ENCODE results near the gene APLF. TPM values are rescaled to one million over a fixed set of nuclear protein-coding genes. Genes with fewer than 3 reads are reported as not detected.
A peak's percentile ranks its signal among the peaks of the same experiment; 100 is the strongest.

APLF gene
- total RNA-seq, 2 experiments from 2014 or later: 6.1 to 7.6 TPM

DNA sequence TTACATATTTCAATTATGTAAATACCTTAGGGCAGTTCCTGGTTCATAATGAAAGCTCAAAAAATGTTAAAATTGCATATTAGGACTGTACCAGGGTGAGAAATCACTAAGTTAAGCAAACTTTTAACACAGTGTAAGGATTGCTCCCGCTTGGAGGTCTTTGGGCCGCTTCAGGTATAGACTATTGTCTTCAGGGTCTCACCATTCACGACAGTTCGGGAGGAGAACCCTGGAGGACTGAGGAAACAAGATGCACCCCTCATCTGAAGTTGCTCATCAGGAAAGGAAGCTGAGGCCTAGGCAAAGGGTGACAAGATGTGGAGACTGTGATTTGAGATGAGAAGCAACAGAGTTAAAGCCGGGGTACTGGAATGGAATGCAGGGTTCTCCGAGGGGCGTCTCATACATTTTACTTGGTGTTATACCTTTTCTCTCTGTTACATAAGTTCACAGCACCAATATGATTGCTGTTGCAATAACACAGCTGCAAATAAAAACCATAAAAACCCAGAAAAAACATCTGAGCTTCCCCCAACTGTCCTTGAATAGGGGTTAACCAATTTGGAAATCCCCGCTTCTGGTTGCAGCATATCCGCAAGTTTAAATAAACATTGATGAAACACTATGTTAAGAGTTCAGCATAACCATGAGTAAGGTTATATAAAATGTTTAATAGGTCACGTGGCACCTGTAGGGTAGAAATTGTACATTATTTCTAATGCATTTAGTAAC lies 40.4 kb upstream of the APLF start:
- CTCF ChIA-PET (ENCODE audit: unreplicated experiment): no interaction called here
- peaks cover 64% of the 10 kb centered on the region for H3K4me1 ChIP-seq (ENCODE audit: insufficient read depth, low read length, poor library complexity, severe bottlenecking)
- POLR2A ChIA-PET: interaction anchor here (0.5 to 7.6 kb wide), 8 partner anchors 9 to 220 kb away, joined by 4 to 103 read pairs (median 6); no protein-coding TSS in a partner anchor

DNA sequence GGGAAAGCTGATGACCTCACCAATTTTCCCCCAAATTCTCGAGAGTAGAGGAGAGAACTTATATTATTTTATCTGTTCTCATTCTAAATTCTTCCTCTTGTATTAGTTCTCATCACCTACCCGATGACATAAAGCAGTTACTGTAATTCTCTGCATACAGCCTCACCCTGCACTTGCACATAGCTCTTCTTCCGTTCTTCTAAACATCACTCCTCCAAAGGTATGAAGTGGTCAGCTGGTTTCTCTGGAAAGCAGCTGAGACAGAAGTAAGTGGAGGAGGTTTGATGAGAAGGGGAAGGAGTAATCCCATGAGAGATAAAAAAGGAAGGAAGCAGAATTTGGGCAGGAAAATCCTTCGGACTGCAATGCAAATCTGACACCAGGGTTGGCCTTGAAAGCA lies 39.3 kb upstream of the APLF start:
- peaks cover 10% of the 10 kb centered on the region; the same call in 1 of the 2 replicates for H3K9me3 ChIP-seq (ENCODE audit: low read length)
- intact Hi-C loops (cut with micrococcal nuclease; ENCODE audit: unreplicated experiment): no loop called here
- H2AFZ ChIP-seq (ENCODE audit: low read length): peak overlapping the region; percentile 93; the same call in 1 of the 2 replicates
- peak overlapping the region; percentile 88 for H3K27ac ChIP-seq (ENCODE audit: low read depth, low read length, poor library complexity, severe bottlenecking)
- ChIA-PET CTCF (ENCODE audit: unreplicated experiment) (interaction anchor here (0.8 kb wide), 1 partner anchor 10 kb away, joined by 3 read pairs; no protein-coding TSS in a partner anchor), POLR2A (interaction anchor here (0.6 to 7.6 kb wide), 8 partner anchors 8 to 1698 kb away, joined by 3 to 103 read pairs (median 6); partner anchors contain the start of gene ARHGAP25)
- peaks cover 6% of the 10 kb centered on the region; the same call in 1 of the 2 replicates for H3K36me3 ChIP-seq (ENCODE audit: insufficient read depth, low read length)
- DNase-seq (ENCODE audit: low spot score): no peak
- H3K4me2 ChIP-seq (ENCODE audit: low read length): peak overlapping the region; percentile 62
- H4K20me1 ChIP-seq (ENCODE audit: insufficient read depth, low read length): no peaks in the 10 kb centered on the region
- peaks cover 59% of the 10 kb centered on the region for H3K4me1 ChIP-seq (ENCODE audit: insufficient read depth, low read length, poor library complexity, severe bottlenecking)
- H3K4me3 ChIP-seq (ENCODE audit: low read depth, low read length, poor library complexity, severe bottlenecking): no peak overlapping the region
- TF ChIP-seq, protein P1, sequence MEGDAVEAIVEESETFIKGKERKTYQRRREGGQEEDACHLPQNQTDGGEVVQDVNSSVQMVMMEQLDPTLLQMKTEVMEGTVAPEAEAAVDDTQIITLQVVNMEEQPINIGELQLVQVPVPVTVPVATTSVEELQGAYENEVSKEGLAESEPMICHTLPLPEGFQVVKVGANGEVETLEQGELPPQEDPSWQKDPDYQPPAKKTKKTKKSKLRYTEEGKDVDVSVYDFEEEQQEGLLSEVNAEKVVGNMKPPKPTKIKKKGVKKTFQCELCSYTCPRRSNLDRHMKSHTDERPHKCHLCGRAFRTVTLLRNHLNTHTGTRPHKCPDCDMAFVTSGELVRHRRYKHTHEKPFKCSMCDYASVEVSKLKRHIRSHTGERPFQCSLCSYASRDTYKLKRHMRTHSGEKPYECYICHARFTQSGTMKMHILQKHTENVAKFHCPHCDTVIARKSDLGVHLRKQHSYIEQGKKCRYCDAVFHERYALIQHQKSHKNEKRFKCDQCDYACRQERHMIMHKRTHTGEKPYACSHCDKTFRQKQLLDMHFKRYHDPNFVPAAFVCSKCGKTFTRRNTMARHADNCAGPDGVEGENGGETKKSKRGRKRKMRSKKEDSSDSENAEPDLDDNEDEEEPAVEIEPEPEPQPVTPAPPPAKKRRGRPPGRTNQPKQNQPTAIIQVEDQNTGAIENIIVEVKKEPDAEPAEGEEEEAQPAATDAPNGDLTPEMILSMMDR (conservative IDR thresholded peaks at IDR 0.05; ENCODE audit: low read length): no peak
- no peak for TF ChIP-seq EZH2phosphoT487 (IDR thresholded peaks at IDR 0.05; ENCODE audit: borderline replicate concordance, low read depth, low read length)
- BruUV-seq (replicated peaks): no TSS peak
- no peaks in the 10 kb centered on the region for H3K79me2 ChIP-seq (ENCODE audit: insufficient read depth, low read depth, low read length)
- H3K9me2 ChIP-seq (ENCODE audit: insufficient read depth, low read length): no peaks in the 10 kb centered on the region

More for the DNA sequence above, 40.4 kb upstream of the APLF start:
- Histone ChIP-seq H3K9me3 (ENCODE audit: low read length) (no peaks in the 10 kb centered on the region), H3K36me3 (ENCODE audit: insufficient read depth, low read length) (no peaks in the 10 kb centered on the region; the same call in 1 of the 2 replicates), H3K79me2 (ENCODE audit: insufficient read depth, low read depth, low read length) (no peaks in the 10 kb centered on the region), H3K4me2 (ENCODE audit: low read length) (peak overlapping the region; percentile 62), H2AFZ (ENCODE audit: low read length) (peak overlapping the region; percentile 93), H3K4me3 (ENCODE audit: low read depth, low read length, poor library complexity, severe bottlenecking) (peak overlapping the region; percentile 34), H3K9me2 (ENCODE audit: insufficient read depth, low read length) (no peaks in the 10 kb centered on the region), H3K27ac (ENCODE audit: low read depth, low read length, poor library complexity, severe bottlenecking) (peak overlapping the region; percentile 88), H4K20me1 (ENCODE audit: insufficient read depth, low read length) (no peaks in the 10 kb centered on the region)
- TF ChIP-seq EZH2phosphoT487 (IDR thresholded peaks at IDR 0.05; ENCODE audit: borderline replicate concordance, low read depth, low read length): no peak
- TF ChIP-seq, protein P1 (conservative IDR thresholded peaks at IDR 0.05; ENCODE audit: low read length): no peak
- DNase-seq (ENCODE audit: low spot score): peak; percentile 72
- intact Hi-C loops (cut with micrococcal nuclease; ENCODE audit: unreplicated experiment): loop anchor here (1.0 to 2.0 kb wide), 2 partner anchors 40 to 65 kb away; no protein-coding TSS in a partner anchor
- BruUV-seq (replicated peaks): TSS peak; percentile 92

Data from OCI-LY7 (cell line).